HepG2 (cell line): ENCODE data around the gene RUSF1. TPM values are rescaled to one million over a fixed set of nuclear protein-coding genes. Genes with fewer than 3 reads are reported as not detected.

ENCODE experiments used
- ARID5B ChIP-seq: IDR thresholded peaks from 2 replicates; pipeline ENCODE4 v1.4.0; 2020; ENCODE audit warnings: mild to moderate bottlenecking, missing genetic modification reagents
- CBX1 ChIP-seq: IDR thresholded peaks from one replicate; pipeline ENCODE4 v1.6.1; 2016; ENCODE audit warnings: antibody characterized with exemption, low read depth
- ERF ChIP-seq: IDR thresholded peaks from 2 replicates; pipeline ENCODE4 v1.6.1; 2018; ENCODE audit warnings: missing biosample characterization, missing genetic modification reagents
- FUBP1 ChIP-seq: sonication (generic); formaldehyde crosslinking; IDR thresholded peaks from 2 replicates; pipeline ENCODE4 v1.5.1; 2020; ENCODE audit warnings: missing genetic modification reagents, mild to moderate bottlenecking, borderline replicate concordance
- HNRNPH1 ChIP-seq: fragments of 200-400 bp; formaldehyde crosslinking; optimal IDR thresholded peaks from 2 replicates; pipeline ENCODE3; 2017; ENCODE audit warnings: mild to moderate bottlenecking, low read depth, low read length
- NKX3-1 ChIP-seq: sonication (generic); formaldehyde crosslinking; IDR thresholded peaks from 2 replicates; pipeline ENCODE4 v1.5.0; 2020; ENCODE audit warnings: missing genetic modification reagents
- SIX1 ChIP-seq: sonication (generic); formaldehyde crosslinking; IDR thresholded peaks from 2 replicates; pipeline ENCODE4 v1.4.0; 2020; ENCODE audit warnings: missing genetic modification reagents, borderline replicate concordance
- SKIL ChIP-seq: sonication (generic); formaldehyde crosslinking; IDR thresholded peaks from 2 replicates; pipeline ENCODE4 v1.8.0; 2022; ENCODE audit warnings: missing genetic modification reagents, mild to moderate bottlenecking, moderate library complexity, borderline replicate concordance
- ZFP37 ChIP-seq: sonication (generic); formaldehyde crosslinking; IDR thresholded peaks from 2 replicates; pipeline ENCODE4 v1.4.0; 2020; ENCODE audit warnings: missing genetic modification reagents, borderline replicate concordance
- ZFY ChIP-seq: sonication (generic); formaldehyde crosslinking; IDR thresholded peaks from 2 replicates; pipeline ENCODE4 v1.4.0; 2020; ENCODE audit warnings: missing genetic modification reagents
- ZNF275 ChIP-seq: sonication (generic); formaldehyde crosslinking; IDR thresholded peaks from 2 replicates; pipeline ENCODE4 v1.8.0; 2022; ENCODE audit warnings: missing genetic modification reagents, mild to moderate bottlenecking, inconsistent platforms, borderline replicate concordance
- ZNF329 ChIP-seq: sonication (generic); formaldehyde crosslinking; IDR thresholded peaks from 2 replicates; pipeline ENCODE4 v1.9.0; 2021; ENCODE audit warnings: low read depth, mild to moderate bottlenecking, missing genetic modification reagents
- ZNF414 ChIP-seq: sonication (generic); formaldehyde crosslinking; IDR thresholded peaks from 2 replicates; pipeline ENCODE4 v1.5.0; 2020; ENCODE audit warnings: missing genetic modification reagents
- ZNF430 ChIP-seq: sonication (generic); formaldehyde crosslinking; IDR thresholded peaks from 2 replicates; pipeline ENCODE4 v1.9.0; 2021; ENCODE audit warnings: mild to moderate bottlenecking, missing genetic modification reagents
- ZNF468 ChIP-seq: sonication (generic); formaldehyde crosslinking; IDR thresholded peaks from 2 replicates; pipeline ENCODE4 v1.8.0; 2022; ENCODE audit warnings: mild to moderate bottlenecking, moderate library complexity, missing genetic modification reagents
- ZNF644 ChIP-seq: IDR thresholded peaks from 2 replicates; pipeline ENCODE4 v1.6.1; 2016; ENCODE audit warnings: low read depth
- ZNF784 ChIP-seq: sonication (generic); formaldehyde crosslinking; IDR thresholded peaks from 2 replicates; pipeline ENCODE4 v1.5.1; 2020; ENCODE audit warnings: missing genetic modification reagents, mild to moderate bottlenecking, borderline replicate concordance
- ZNF850 ChIP-seq: sonication (generic); formaldehyde crosslinking; conservative IDR thresholded peaks from 2 replicates; pipeline ENCODE4 v1.9.0; 2021; ENCODE audit warnings: mild to moderate bottlenecking, missing genetic modification reagents
- polyA plus RNA-seq, 8 experiments: library from polyadenylated mRNA; depleted of rRNA in 3 of 8; stranded (reverse) in 7 of 8; unstranded in 1 of 8; fragments of >200 nt; fragmentation: Illumina TruSeq in 4 of 8; extraction: Trizol in 4 of 8; gene quantifications; 2 replicates each; pipeline versions ENCODE4 v1.2.1 to v1.2.3, GENCODE V29; 2011 to 2016; ENCODE audit warnings: low read depth in 4 of 8, missing spikeins in 1 of 8, mixed read lengths in 1 of 8; ENCODE audit not compliant: insufficient read depth in 1 of 8
- total RNA-seq, 5 experiments: library from RNA; depleted of rRNA; stranded (reverse); fragments of >200 nt; fragmentation: Illumina TruSeq; extraction: Trizol; gene quantifications; 2 replicates each; pipeline ENCODE4 v1.2.3, GENCODE V29; 2016; ENCODE audit warnings: low read depth in 1 of 5

Gene RUSF1
- total and polyA plus RNA-seq, 2 of the 13 experiments (the other 11 are each of a cell fraction or from before 2014, with no cell fraction given), result 40.8 to 50.2 TPM

GRCh38 chr16:31451681-31452351 lies 56.4 kb downstream of the RUSF1 start (continued):
- TF ChIP-seq ZNF275 (CRISPR knock-in tag) (no peak), ZNF850 (CRISPR knock-in tag) (no peak), ZNF468 (CRISPR knock-in tag) (no peak), FUBP1 (no peak), ARID5B (CRISPR knock-in tag) (peak; percentile 52; the same call in 1 of the 2 replicates), ERF (CRISPR knock-in tag) (0 out of 2 replicates have a peak, but pooled peaks have one; percentile 30), ZNF414 (CRISPR knock-in tag) (0 out of 2 replicates have a peak, but pooled peaks have one; percentile 51), ZNF430 (CRISPR knock-in tag) (no peak), HNRNPH1 (peak; percentile 36), NKX3-1 (CRISPR knock-in tag) (no peak), CBX1 (no peak), ZFP37 (CRISPR knock-in tag) (no peak), ZNF329 (CRISPR knock-in tag) (no peak), SIX1 (CRISPR knock-in tag) (no peak), ZNF784 (CRISPR knock-in tag) (no peak), ZFY (peak; percentile 49; the same call in 1 of the 2 replicates), ZNF644 (CRISPR knock-in tag) (no peak), SKIL (CRISPR knock-in tag) (no peak)
